HepG2 (cell line): ENCODE measurements around the gene ATP6V1C2. TPM values are rescaled to one million over a fixed set of nuclear protein-coding genes. Genes with fewer than 3 reads are reported as not detected.

Experiments
- ATAC-seq: fragments of 200-7000 bp; cut with Tn5 transposase; 3 replicates; pipeline ENCODE4 v1.9.1; 2020; ENCODE audit warnings: mild to moderate bottlenecking, moderate library complexity
- BruUV-seq: library from RNA; stranded (reverse); fragments of 400-500 nt; replicated peaks from 2 replicates; lab custom pipeline; 2021; lab: Mats Ljungman, UMichigan
- CTCF ChIA-PET: fragments of 300-600 bp; formaldehyde crosslinking; extraction: SDS; loops from one replicate; lab custom pipeline; 2021; ENCODE audit warnings: low total read pairs, inconsistent platforms, low intra/inter-chr PET ratio; lab: Yijun Ruan, JAX
- POLR2A ChIA-PET: fragments of 350-600 bp; sonication (Branson Sonifier 250); formaldehyde crosslinking; loops from one replicate; lab custom pipeline; 2020; ENCODE audit warnings: antibody characterized with exemption, inconsistent platforms; lab: Yijun Ruan, JAX
- DNase-seq: peaks from one replicate; pipeline ENCODE4 v3.0.0-alpha.2; 2015; ENCODE audit warnings: low spot score
- FAIRE-seq: peaks from 3 replicates; lab custom pipeline; 2011; peaks lifted over from hg19 to GRCh38; lab: Jason Lieb, UNC
- H2AFZ ChIP-seq: one replicate; pipeline ENCODE4 v1.6.1; 2011; ENCODE audit warnings: low read length, inconsistent platforms
- H3K27ac ChIP-seq: fragments of 300-600 bp; 3 replicates; pipeline ENCODE4 v1.8.0; 2011; ENCODE audit warnings: mixed run types, mild to moderate bottlenecking, mixed read lengths, low read length, inconsistent platforms; ENCODE audit not compliant: insufficient read depth; ENCODE audit errors: extremely low read length
- H3K27me3 ChIP-seq, 2 experiments: fragments of 200-600 bp in 1 of 2; 2 replicates in 1 of 2; 3 replicates in 1 of 2; pipeline versions ENCODE4 v1.6.0 to v1.8.0; 2011; ENCODE audit warnings: low read length in 2 of 2, mild to moderate bottlenecking in 2 of 2, moderate library complexity in 2 of 2, inconsistent platforms in 1 of 2; ENCODE audit not compliant: insufficient read depth in 2 of 2, control insufficient read depth in 1 of 2
- H3K36me3 ChIP-seq, 2 experiments: fragments of 200-600 bp in 1 of 2; replicated peaks in 1 of 2; 2 replicates in 1 of 2; 3 replicates in 1 of 2; pipeline versions ENCODE4 v1.5.1 to v1.8.0; 2011; ENCODE audit warnings: low read length in 2 of 2, inconsistent platforms in 1 of 2; ENCODE audit not compliant: insufficient read depth in 2 of 2, control insufficient read depth in 1 of 2
- H3K4me1 ChIP-seq: 2 replicates; pipeline ENCODE4 v1.5.1; 2012; ENCODE audit warnings: low read length, inconsistent platforms; ENCODE audit not compliant: insufficient read depth
- H3K4me2 ChIP-seq: 2 replicates; pipeline ENCODE4 v1.6.0; 2011; ENCODE audit warnings: low read depth, low read length, inconsistent platforms
- H3K4me3 ChIP-seq, 3 experiments: fragments of 200-600 bp in 1 of 3; sonication (generic), shearing (Covaris generic) in 1 of 3; replicated peaks in 1 of 3; 2 replicates each; pipeline ENCODE4 v1.5.1; 2011 to 2016; ENCODE audit warnings: low read length in 3 of 3, inconsistent platforms in 2 of 3, low read depth in 2 of 3, mild to moderate bottlenecking in 2 of 3, control low read depth in 1 of 3, mixed read lengths in 1 of 3; ENCODE audit not compliant: insufficient read depth in 1 of 3
- H3K79me2 ChIP-seq: one replicate; pipeline ENCODE4 v1.6.1; 2011; ENCODE audit warnings: low read length, inconsistent platforms; ENCODE audit not compliant: insufficient read depth
- H3K9ac ChIP-seq: 2 replicates; pipeline ENCODE4 v1.6.0; 2011; ENCODE audit warnings: mild to moderate bottlenecking, low read depth, low read length, inconsistent platforms; ENCODE audit not compliant: insufficient read depth
- H3K9me3 ChIP-seq: 2 replicates; pipeline ENCODE4 v1.5.1; 2012; ENCODE audit warnings: mild to moderate bottlenecking, low read length
- H4K20me1 ChIP-seq: 2 replicates; pipeline ENCODE4 v1.6.0; 2011; ENCODE audit warnings: inconsistent platforms, mild to moderate bottlenecking, low read length, moderate library complexity; ENCODE audit not compliant: insufficient read depth
- EHMT2 ChIP-seq: fragments of 200-600 bp; sonication (generic); IDR thresholded peaks from 2 replicates; pipeline ENCODE4 v1.7.0; 2017; ENCODE audit warnings: antibody characterized with exemption, low read depth, low read length, borderline replicate concordance
- TCF12 ChIP-seq, 2 experiments: fragments of 450-650 bp in 1 of 2; sonication (generic) in 1 of 2; formaldehyde crosslinking in 1 of 2; IDR thresholded peaks; 2 replicates each; pipeline versions ENCODE4 v1.6.1 to v1.8.0; 2017 to 2022; ENCODE audit warnings: antibody characterized with exemption in 1 of 2, mild to moderate bottlenecking in 1 of 2, missing genetic modification reagents in 1 of 2, moderate library complexity in 1 of 2
- ZBTB8A ChIP-seq: sonication (generic); formaldehyde crosslinking; IDR thresholded peaks from 2 replicates; pipeline ENCODE4 v1.4.0; 2020; ENCODE audit warnings: mild to moderate bottlenecking, low read depth, missing genetic modification reagents, borderline replicate concordance
- ZIK1 ChIP-seq: sonication (generic); formaldehyde crosslinking; IDR thresholded peaks from 2 replicates; pipeline ENCODE4 v1.5.0; 2020; ENCODE audit warnings: mild to moderate bottlenecking, low read depth, missing genetic modification reagents, borderline replicate concordance
- ZNF205 ChIP-seq: IDR thresholded peaks from 2 replicates; pipeline ENCODE4 v1.6.1; 2018; ENCODE audit warnings: missing biosample characterization, missing genetic modification reagents
- ZNF562 ChIP-seq: sonication (generic); formaldehyde crosslinking; IDR thresholded peaks from 2 replicates; pipeline ENCODE4 v1.8.0; 2022; ENCODE audit warnings: missing genetic modification reagents, borderline replicate concordance
- ZNF703 ChIP-seq: sonication (generic); formaldehyde crosslinking; IDR thresholded peaks from 2 replicates; pipeline ENCODE4 v1.5.1; 2020; ENCODE audit warnings: missing genetic modification reagents, mild to moderate bottlenecking, moderate library complexity, borderline replicate concordance
- WGBS: methylation state at CpG from one replicate; pipeline ENCODE4 v1.1.6; 2017; ENCODE audit warnings: low lambda C conversion rate; 5-methylcytosine and 5-hydroxymethylcytosine counted together
- in situ Hi-C: cut with HindIII; loops from 2 replicates; pipeline ENCODE4 v1.10.0; 2017; ENCODE audit warnings: low pct_unique_long_range_greater_than_20kb; ENCODE audit not compliant: extremely low pct_ligation_motif_present
- intact Hi-C: fragments of 100-400 bp; cut with micrococcal nuclease; formaldehyde crosslinking; loops from one replicate; pipeline ENCODE4 v1.10.0; 2022; ENCODE audit not compliant: unreplicated experiment
- polyA plus RNA-seq, 8 experiments: library from polyadenylated mRNA; depleted of rRNA in 3 of 8; stranded (reverse) in 7 of 8; unstranded in 1 of 8; fragments of >200 nt; fragmentation: Illumina TruSeq in 4 of 8; extraction: Trizol in 4 of 8; gene quantifications; 2 replicates each; pipeline versions ENCODE4 v1.2.1 to v1.2.3, GENCODE V29; 2011 to 2016; ENCODE audit warnings: low read depth in 4 of 8, missing spikeins in 1 of 8, mixed read lengths in 1 of 8; ENCODE audit not compliant: insufficient read depth in 1 of 8
- total RNA-seq, 5 experiments: library from RNA; depleted of rRNA; stranded (reverse); fragments of >200 nt; fragmentation: Illumina TruSeq; extraction: Trizol; gene quantifications; 2 replicates each; pipeline ENCODE4 v1.2.3, GENCODE V29; 2016; ENCODE audit warnings: low read depth in 1 of 5
- TF ChIP-seq, protein P1 (sequence below): IDR thresholded peaks from 2 replicates; pipeline ENCODE4 v1.6.1; 2016; ENCODE audit warnings: mild to moderate bottlenecking, missing biosample characterization, missing genetic modification reagents

The ATP6V1C2 gene
- total and polyA plus RNA-seq, 2 of the 13 experiments (the other 11 are each of a cell fraction or from before 2014, with no cell fraction given): 0.04 to 0.29 TPM

DNA sequence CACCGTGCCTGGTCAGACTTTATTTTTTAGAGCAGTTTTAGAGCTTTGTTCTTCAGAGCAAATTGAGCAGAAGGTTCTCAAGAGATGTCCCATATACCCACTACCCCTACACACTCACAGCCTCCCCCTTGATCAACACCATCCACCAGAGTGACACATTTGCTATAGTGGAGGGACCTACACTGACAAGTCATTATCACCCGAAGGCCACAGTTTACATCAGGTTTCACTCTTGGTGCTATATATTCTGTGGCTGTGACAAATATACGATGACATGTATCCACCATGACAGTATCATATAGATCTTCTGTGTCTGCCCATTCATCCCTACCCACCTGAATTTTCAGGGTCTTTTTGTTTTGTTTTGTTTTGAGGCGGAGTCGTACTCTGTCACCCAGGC lies 15.4 kb upstream of the ATP6V1C2 start:
- intact Hi-C loops: no loop called here
- H3K79me2 ChIP-seq: no peaks in the 10 kb centered on the region
- POLR2A ChIA-PET: no interaction called here
- no peak overlapping the region for H3K27ac ChIP-seq
- no peaks in the 10 kb centered on the region for H4K20me1 ChIP-seq
- 65% methylated on average over 5 of the region's 5 CpGs for whole genome bisulfite sequencing
- no peak overlapping the region for H3K4me3 ChIP-seq
- no peaks in the 10 kb centered on the region for H3K4me1 ChIP-seq
- no peak overlapping the region for H3K4me2 ChIP-seq
- CTCF ChIA-PET: no interaction called here
- no peaks in the 10 kb centered on the region for H3K36me3 ChIP-seq
- H2AFZ ChIP-seq: no peak overlapping the region
- TF ChIP-seq ZBTB8A (CRISPR knock-in tag) (no peak), ZNF703 (CRISPR knock-in tag) (no peak), ZIK1 (no peak), ZNF205 (no peak), EHMT2 (no peak), ZNF562 (CRISPR knock-in tag) (no peak)
- TF ChIP-seq, protein P1, sequence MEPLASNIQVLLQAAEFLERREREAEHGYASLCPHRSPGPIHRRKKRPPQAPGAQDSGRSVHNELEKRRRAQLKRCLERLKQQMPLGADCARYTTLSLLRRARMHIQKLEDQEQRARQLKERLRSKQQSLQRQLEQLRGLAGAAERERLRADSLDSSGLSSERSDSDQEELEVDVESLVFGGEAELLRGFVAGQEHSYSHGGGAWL: no peak
- no peak overlapping the region for H3K9ac ChIP-seq
- BruUV-seq: no TSS peak
- FAIRE-seq (no peak), DNase-seq (no peak), ATAC-seq (no peak)
- in situ Hi-C loops: no loop called here
- no peaks in the 10 kb centered on the region for H3K9me3 ChIP-seq
- peaks cover 2 to 34% of the 10 kb centered on the region in 2 experiments; a peak in 4 of 5 replicates for H3K27me3 ChIP-seq

DNA sequence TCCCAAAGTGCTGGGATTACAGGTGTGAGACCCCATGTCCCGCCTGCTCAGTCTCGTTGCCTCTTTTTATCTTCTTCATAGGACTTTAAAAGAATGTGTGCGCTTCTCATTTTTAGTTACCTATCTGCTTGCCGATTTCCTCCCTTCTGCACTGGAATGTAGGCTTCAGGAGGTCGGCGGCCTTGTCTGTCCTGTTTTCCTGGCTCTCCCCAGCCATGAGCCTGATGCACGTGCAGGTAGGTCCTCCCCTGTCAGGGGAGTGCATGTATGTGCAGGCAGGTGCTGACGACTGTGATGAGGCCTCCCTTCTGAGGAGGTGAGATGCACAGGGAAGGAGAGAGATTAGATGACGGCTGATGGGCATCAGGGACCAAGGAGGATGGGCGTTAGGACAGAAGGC lies 13.6 kb upstream of the ATP6V1C2 start:
- FAIRE-seq: no peak
- Histone ChIP-seq H2AFZ (no peak overlapping the region), H3K36me3 (no peaks in the 10 kb centered on the region), H3K27ac (no peak overlapping the region), H3K9me3 (no peaks in the 10 kb centered on the region), H3K4me3 (no peak overlapping the region), H4K20me1 (no peaks in the 10 kb centered on the region), H3K9ac (no peak overlapping the region), H3K4me1 (peaks cover 5% of the 10 kb centered on the region; the same call in 1 of the 2 replicates), H3K27me3 (peaks cover 5 to 47% of the 10 kb centered on the region in 2 experiments; a peak in 4 of 5 replicates), H3K4me2 (no peak overlapping the region), H3K79me2 (no peaks in the 10 kb centered on the region)
- ChIA-PET CTCF (no interaction called here), POLR2A (no interaction called here)
- TF ChIP-seq TCF12 (IDR thresholded peaks at IDR 0.05): no peak
- TF ChIP-seq TCF12 (CRISPR knock-in tag; IDR thresholded peaks at IDR 0.05): no peak
- 17% methylated on average over 10 of the region's 10 CpGs for WGBS
- no TSS peak for BruUV-seq
- in situ Hi-C loops: no loop called here
- intact Hi-C loops: no loop called here
- DNase-seq: no peak
- ATAC-seq: no peak
